Uterus (tissue), 4 donors: Measurements from ENCODE around the gene SFN. TPM values are rescaled to one million over a fixed set of nuclear protein-coding genes. Genes with fewer than 3 reads are reported as not detected.

Experiments
- DNase-seq, 2 donors: peaks; one replicate each; pipeline ENCODE4 v3.0.0-alpha.2; 2019 to 2020
- H3K27ac ChIP-seq, 2 donors: fragments of 200-600 bp; sonication (generic); 1 replicate in 1 of 2; 2 replicates in 1 of 2; pipeline ENCODE4 v1.5.1; 2016 to 2018
- H3K27me3 ChIP-seq, 2 donors: fragments of 200-600 bp; sonication (generic); one replicate each; pipeline ENCODE4 v1.5.1; 2018 to 2019; ENCODE audit warnings: control low read depth in 1 of 2
- H3K36me3 ChIP-seq, 2 donors: fragments of 200-600 bp; sonication (generic); one replicate each; pipeline ENCODE4 v1.5.1; 2019; ENCODE audit warnings: control low read depth in 1 of 2
- H3K4me1 ChIP-seq, 2 donors: fragments of 200-600 bp; sonication (generic); one replicate each; pipeline ENCODE4 v1.5.1; 2018 to 2019; ENCODE audit warnings: control low read depth in 1 of 2
- H3K4me3 ChIP-seq, 2 donors: fragments of 200-600 bp; sonication (generic); 1 replicate in 1 of 2; 2 replicates in 1 of 2; pipeline ENCODE4 v1.5.1; 2018 to 2019; ENCODE audit warnings: mild to moderate bottlenecking in 1 of 2
- H3K9me3 ChIP-seq, 2 donors: fragments of 200-600 bp; sonication (generic); one replicate each; pipeline ENCODE4 v1.5.1; 2019; ENCODE audit warnings: control low read depth in 1 of 2
- POLR2A ChIP-seq, 2 donors: fragments of 450-650 bp; IDR thresholded peaks; one replicate each; pipeline ENCODE4 v1.6.1; 2016; ENCODE audit warnings: antibody characterized with exemption in 2 of 2, mild to moderate bottlenecking in 1 of 2, moderate library complexity in 1 of 2
- intact Hi-C: fragments of 100-400 bp; cut with DNase I; formaldehyde crosslinking; loops from one replicate; pipeline ENCODE4 v1.15.1; 2023; ENCODE audit warnings: low total_unique reads
- total RNA-seq, 4 donors: library from RNA; depleted of rRNA in 3 of 4; stranded (reverse); fragments of >200 nt in 3 of 4; gene quantifications; one replicate each; pipeline versions ENCODE4 v1.1.0 to v1.2.4, GENCODE V29; 2014 to 2023
- TF ChIP-seq, protein P1 (sequence below), 4 experiments: fragments of 200-600 bp in 2 of 4; fragments of 450-650 bp in 2 of 4; sonication (generic) in 2 of 4; IDR thresholded peaks; one replicate each; pipeline ENCODE4 v1.5.1; 2016 to 2019; ENCODE audit warnings: antibody characterized with exemption in 4 of 4, mild to moderate bottlenecking in 2 of 4, moderate library complexity in 1 of 4
- donor health status: DM: yes; HTN: yes; CAD: no.

Gene SFN
- total RNA-seq: under 1 TPM in 2 of 4 donors, not detected in 2; 0.55 to 0.83 TPM

DNA sequence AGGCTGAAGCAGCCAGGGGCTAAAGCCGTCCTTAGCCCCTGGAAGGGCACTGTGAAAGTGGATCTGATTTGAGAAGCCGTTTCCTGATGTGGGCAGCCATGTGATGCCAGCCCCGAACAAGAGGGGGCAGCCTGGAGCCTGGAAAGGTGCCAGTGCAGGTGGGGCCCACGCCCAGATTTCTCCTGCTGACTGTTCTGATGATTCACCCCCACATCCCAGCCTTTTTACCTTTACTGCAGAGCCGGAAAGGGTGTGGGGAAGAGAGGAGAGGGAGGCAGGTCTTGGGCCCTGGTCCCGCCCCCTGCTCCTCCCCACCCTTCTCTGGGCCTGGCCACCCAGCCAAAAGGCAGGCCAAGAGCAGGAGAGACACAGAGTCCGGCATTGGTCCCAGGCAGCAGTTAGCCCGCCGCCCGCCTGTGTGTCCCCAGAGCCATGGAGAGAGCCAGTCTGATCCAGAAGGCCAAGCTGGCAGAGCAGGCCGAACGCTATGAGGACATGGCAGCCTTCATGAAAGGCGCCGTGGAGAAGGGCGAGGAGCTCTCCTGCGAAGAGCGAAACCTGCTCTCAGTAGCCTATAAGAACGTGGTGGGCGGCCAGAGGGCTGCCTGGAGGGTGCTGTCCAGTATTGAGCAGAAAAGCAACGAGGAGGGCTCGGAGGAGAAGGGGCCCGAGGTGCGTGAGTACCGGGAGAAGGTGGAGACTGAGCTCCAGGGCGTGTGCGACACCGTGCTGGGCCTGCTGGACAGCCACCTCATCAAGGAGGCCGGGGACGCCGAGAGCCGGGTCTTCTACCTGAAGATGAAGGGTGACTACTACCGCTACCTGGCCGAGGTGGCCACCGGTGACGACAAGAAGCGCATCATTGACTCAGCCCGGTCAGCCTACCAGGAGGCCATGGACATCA lies at the start of gene SFN:
Gene SFN, plus strand, starts transcription at position 369 of the 904 bp plus-strand sequence. Its CDS starts 64 bp downstream, at position 433.
- no peak for DNase-seq
- Histone ChIP-seq H3K9me3 (no peaks in the 10 kb centered on the region), H3K4me1 (no peaks in the 10 kb centered on the region), H3K36me3 (no peaks in the 10 kb centered on the region), H3K27ac (peak within 1 kb of the TSS in 1 of 2 donors; percentile 76), H3K4me3 (peak within 1 kb of the TSS in 1 of 2 donors; percentile 42), H3K27me3 (no peaks in the 10 kb centered on the region)
- intact Hi-C loops: no loop called here
- TF ChIP-seq, protein P1, sequence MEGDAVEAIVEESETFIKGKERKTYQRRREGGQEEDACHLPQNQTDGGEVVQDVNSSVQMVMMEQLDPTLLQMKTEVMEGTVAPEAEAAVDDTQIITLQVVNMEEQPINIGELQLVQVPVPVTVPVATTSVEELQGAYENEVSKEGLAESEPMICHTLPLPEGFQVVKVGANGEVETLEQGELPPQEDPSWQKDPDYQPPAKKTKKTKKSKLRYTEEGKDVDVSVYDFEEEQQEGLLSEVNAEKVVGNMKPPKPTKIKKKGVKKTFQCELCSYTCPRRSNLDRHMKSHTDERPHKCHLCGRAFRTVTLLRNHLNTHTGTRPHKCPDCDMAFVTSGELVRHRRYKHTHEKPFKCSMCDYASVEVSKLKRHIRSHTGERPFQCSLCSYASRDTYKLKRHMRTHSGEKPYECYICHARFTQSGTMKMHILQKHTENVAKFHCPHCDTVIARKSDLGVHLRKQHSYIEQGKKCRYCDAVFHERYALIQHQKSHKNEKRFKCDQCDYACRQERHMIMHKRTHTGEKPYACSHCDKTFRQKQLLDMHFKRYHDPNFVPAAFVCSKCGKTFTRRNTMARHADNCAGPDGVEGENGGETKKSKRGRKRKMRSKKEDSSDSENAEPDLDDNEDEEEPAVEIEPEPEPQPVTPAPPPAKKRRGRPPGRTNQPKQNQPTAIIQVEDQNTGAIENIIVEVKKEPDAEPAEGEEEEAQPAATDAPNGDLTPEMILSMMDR (IDR thresholded peaks at IDR 0.05): no peak
- TF ChIP-seq POLR2A (IDR thresholded peaks at IDR 0.05): peak in 1 of 2 donors; percentile 24

GRCh38 chr1:26814377-26814776 lies 48.6 kb upstream of the SFN start:
- no peaks in the 10 kb centered on the region for H3K36me3 ChIP-seq
- no peak overlapping the region for H3K27ac ChIP-seq
- no peak overlapping the region for H3K4me3 ChIP-seq
- DNase-seq: no peak
- H3K4me1 ChIP-seq: no peaks in the 10 kb centered on the region
- TF ChIP-seq, protein P1 (IDR thresholded peaks at IDR 0.05): no peak
- TF ChIP-seq POLR2A (IDR thresholded peaks at IDR 0.05): no peak
- no peaks in the 10 kb centered on the region for H3K27me3 ChIP-seq
- H3K9me3 ChIP-seq: no peaks in the 10 kb centered on the region
- intact Hi-C loops: loop anchor here (10.0 kb wide), 1 partner anchor 60 kb away; no protein-coding TSS in a partner anchor

DNA sequence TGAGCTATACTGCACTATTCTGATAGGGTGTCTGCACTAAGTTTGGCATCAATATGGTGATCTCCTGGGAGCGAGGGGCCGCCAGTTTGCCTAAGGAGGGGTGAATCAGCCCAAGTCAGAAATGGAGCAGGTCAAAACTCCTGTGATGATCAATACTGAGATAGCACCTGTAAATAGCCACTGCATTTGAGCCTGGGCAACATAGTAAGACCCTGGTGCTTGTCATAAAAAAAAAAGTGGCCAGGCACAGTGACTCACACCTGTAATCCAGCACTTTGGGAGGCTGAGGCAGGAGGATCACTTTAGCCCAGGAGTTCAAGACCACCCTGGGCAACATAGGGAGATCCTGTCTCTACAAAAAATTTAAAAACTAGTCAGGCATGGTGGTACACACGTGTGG lies 48.1 kb upstream of the SFN start:
- Histone ChIP-seq H3K4me3 (no peak overlapping the region), H3K9me3 (no peaks in the 10 kb centered on the region), H3K4me1 (no peaks in the 10 kb centered on the region), H3K27me3 (no peaks in the 10 kb centered on the region), H3K36me3 (no peaks in the 10 kb centered on the region), H3K27ac (no peak overlapping the region)
- no peak for DNase-seq
- TF ChIP-seq, protein P1 (IDR thresholded peaks at IDR 0.05): no peak
- no peak for TF ChIP-seq POLR2A (IDR thresholded peaks at IDR 0.05)
- intact Hi-C loops: loop anchor here (10.0 kb wide), 1 partner anchor 60 kb away; no protein-coding TSS in a partner anchor

DNA sequence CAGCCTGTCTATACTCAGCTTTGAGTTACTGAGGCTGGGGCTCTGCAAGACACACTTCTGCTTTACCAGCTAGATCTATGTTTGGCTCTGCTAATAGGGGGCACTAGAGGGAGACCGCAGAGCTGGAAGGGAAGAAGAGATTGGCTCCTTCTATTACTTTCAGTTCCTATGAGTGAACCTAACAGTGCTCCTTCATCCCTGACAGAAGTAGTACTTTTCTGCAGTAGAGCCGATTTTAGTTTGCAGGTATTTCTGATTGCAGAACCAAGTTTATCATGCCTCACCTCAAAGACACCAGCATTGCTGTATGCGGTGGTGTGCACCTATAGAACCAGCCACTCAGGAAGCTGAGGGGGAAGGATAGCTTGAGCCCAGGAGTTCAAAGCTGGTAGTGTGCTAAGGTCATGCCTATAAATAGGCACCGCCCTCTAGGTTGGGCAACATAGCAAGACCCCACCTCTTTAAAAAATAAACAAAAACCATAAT lies 42.1 kb upstream of the SFN start:
- TF ChIP-seq, protein P1 (IDR thresholded peaks at IDR 0.05): no peak
- TF ChIP-seq POLR2A (IDR thresholded peaks at IDR 0.05): no peak
- Histone ChIP-seq H3K36me3 (no peaks in the 10 kb centered on the region), H3K4me3 (no peak overlapping the region), H3K27ac (no peak overlapping the region), H3K9me3 (no peaks in the 10 kb centered on the region), H3K4me1 (peaks cover 0 to 3% of the 10 kb centered on the region in 2 donors), H3K27me3 (no peaks in the 10 kb centered on the region)
- intact Hi-C loops: no loop called here
- DNase-seq: no peak
